HG03103 (cell line): ENCODE measurements around the gene ACOT7.
"Not testable (repeated sequence)": the region's sequence is repeated elsewhere in the genome, so short reads cannot be mapped to it uniquely, and the experiment has no call there.

Experiments used
- ATAC-seq: cut with Tn5 transposase; IDR thresholded peaks from one replicate; pipeline ENCODE4 v1.9.1; 2021; ENCODE audit warnings: low read depth; ENCODE audit not compliant: unreplicated experiment

ACOT7 gene

GRCh38 chr1:6401673-6402072, 8.1 kb upstream of the ACOT7 start:
- ATAC-seq = no peak

DNA sequence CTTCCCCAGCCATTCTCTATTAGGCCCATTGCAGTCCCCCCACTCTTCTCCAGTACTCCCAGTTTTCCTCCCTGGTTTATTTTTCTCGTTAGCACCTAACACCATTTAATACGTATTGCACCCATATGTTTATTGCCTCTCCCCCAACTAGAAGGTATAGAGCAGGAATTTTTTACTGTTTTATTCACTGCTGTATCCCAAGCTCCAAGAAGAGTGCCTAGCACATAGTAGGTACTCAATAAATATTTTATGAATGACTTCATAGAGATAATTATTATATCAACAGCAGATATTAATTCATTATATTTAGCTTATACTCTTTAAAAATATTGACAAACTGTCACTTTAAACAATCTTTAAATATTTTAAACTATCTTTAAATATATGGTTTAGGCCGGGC, 5.7 kb upstream of the ACOT7 start:
- no peak for ATAC-seq

- no peak for ATAC-seq
Measured at GRCh38 chr1:6397844-6398441, 4.4 kb upstream of the ACOT7 start.

DNA sequence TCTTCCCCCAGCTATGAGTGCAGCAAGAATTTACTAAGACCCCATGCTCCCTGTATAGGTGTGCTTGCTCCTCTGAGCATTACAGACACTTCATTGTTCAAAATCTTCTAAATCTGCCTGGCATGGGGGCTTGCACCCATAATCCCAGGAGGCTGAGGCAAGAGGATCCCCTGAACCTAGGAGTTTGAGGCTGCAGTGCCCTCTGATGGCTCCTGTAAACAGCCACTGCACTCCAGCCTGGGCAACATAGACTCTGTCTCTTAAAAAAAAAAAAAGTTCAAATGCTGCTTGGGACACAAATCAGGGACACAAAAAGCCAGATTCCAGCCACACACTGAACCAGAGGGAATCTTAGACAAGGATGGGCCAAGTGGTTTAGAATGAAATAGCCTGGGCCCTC, 3.4 kb upstream of the ACOT7 start:
- ATAC-seq = no peak

DNA sequence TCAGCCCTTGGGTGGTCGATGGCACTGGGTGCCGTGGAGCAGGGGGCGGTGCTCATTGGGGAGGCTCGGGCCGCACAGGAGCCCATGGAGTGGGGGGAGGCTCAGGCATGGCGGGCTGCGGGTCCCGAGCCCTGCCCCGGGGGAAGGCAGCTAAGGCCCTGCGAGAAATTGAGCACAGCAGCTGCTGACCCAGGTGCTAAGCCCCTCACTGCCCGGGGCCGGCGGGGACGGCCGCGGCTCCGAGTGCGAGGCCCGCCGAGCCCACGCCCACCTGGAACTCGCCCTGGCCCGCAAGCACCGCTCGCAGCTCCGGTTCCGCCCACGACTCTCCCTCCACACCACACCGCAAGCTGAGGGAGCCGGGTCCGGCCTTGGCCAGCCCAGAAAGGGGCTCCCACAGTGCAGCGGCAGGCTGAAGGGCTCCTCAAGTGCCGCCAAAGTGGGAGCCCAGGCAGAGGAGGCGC, 2.2 kb upstream of the ACOT7 start:
- ATAC-seq = not testable (repeated sequence)

DNA sequence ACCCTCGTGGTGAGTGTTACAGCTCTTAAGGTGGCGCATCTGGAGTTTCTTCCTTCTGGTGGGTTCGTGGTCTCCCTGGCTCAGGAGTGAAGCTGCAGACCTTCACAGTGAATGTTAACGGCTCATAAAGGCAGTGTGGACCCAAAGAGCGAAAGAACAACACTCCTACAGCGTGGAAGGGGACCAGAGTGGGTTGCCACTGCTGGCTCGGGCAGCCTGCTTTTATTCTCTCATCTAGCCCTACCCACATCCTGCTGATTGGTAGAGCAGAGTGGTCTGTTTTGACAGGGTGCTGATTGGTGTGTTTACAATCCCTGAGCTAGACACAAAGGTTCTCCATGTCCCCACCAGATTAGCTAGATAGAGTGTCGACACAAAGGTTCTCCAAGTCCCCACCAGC, 1.6 kb upstream of the ACOT7 start:
- not testable (repeated sequence) for ATAC-seq

DNA sequence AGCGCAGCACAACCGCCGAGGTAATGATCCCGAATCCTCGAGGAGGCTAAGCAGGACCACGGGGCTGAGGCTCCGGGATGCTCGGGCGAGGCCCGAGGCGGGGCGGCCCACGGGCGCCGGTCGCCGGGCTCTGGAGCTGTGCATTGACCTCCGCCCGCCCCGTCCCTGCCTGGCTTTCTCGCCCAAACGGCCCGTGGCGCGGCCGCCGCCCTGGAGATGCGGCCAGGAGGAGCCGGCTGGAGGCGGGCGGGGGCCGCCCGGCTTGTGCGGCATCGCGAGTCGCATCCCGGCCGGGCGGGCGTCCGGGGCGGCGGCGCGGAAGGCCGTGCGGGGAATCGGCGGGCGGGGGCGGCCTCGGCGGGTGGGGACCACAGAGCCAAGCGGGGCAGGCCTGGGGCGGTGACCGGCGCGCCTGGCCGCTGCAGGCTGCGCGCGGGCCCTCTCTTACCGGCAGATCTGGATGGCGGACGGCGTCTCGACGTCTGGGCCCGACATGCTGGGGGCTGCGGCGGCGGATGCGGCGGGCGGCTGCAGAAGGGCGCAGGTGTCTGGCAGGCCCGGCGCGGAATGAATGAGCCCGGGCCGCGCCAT, 663 bp downstream of the ACOT7 start:
- peak; percentile 15 for ATAC-seq

DNA sequence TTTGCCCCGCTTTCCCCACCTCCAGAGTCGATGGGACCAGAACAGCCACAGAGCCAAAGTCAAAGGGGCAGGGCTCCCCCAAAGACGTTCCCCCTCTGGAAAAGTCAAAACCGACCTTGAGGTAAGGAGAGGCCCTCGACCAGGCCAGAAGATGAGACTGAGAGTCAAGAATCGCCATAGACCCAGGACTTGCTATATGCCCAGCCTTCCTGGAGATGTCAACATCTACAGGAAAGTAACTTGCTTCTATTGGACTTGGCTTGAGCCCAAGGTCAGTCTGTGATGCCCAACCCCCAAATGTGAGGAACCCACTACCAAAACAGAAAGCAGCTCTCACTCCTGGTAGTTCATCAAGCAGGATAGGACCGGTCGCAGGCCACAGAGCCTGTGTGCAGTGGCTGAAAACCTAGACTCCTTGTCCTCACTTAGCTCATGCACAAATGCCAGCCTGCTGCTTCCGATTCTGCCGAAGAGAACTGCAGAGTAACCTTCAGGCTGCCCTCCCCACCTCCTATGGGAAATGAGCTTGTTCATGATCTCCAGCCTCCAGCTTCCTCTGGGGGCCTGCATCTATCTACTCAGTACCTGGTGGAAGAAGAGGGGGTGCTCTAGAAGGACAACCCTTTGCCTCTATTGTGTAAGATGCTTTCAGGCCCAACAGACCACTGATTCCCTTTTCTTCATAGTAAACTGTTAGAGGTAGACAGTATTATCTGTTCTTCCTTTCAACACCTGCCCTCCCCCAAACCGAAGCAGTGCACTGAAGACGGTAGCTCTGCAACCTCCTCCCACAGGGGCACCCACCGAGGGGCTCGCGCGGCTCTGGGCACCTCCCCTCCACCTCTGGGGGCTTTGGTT, 1.4 kb downstream of the ACOT7 start:
- no peak for ATAC-seq

GRCh38 chr1:6389971-6390370, 3.6 kb downstream of the ACOT7 start:
- no peak for ATAC-seq

GRCh38 chr1:6386371-6386949, 7.1 kb downstream of the ACOT7 start:
- ATAC-seq = no peak

- ATAC-seq = no peak
Measured at GRCh38 chr1:6385488-6386191, 7.9 kb downstream of the ACOT7 start.

DNA sequence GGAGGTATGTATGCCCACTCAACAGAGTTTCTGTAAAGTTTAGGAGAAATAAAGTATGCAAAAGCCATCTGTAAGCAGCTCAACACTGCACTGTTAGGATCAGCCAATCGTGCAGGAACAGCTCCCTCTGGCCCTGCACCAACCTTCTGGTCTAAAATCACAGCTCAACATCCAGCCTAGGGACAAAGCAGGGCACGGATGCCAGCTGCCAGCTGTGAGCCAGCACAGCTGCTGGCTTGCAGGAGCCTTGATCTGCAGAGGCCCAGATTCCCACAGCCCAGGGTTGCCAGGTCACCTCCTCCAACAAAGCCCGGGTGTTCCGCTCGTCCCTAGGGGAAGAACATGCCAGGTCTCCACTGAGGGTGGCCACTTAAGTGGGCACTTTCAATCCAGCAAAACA, 8.6 kb downstream of the ACOT7 start:
- no peak for ATAC-seq

GRCh38 chr1:6384135-6384534, 9.4 kb downstream of the ACOT7 start:
- no peak for ATAC-seq

DNA sequence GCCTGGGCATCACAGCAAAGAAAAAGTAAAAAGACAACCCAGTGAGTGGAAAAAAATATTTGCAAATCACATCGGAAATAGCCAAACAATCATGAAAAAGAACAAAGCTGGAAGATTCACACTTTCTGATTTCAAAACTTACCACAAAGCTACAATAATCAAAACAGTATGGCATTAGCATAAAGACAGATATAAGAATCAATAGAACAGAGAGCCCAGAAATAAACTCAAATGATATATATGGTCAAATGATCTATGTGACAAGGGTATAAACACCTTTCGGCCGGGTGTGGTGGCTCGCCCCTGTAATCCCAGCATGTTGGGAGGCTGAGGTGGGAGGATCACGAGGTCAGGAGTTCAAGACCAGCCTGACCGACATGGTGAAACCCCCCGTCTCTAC, 13.5 kb downstream of the ACOT7 start:
- ATAC-seq = no peak

- no peak for ATAC-seq
Measured at GRCh38 chr1:6378096-6378746, 15.3 kb downstream of the ACOT7 start.

DNA sequence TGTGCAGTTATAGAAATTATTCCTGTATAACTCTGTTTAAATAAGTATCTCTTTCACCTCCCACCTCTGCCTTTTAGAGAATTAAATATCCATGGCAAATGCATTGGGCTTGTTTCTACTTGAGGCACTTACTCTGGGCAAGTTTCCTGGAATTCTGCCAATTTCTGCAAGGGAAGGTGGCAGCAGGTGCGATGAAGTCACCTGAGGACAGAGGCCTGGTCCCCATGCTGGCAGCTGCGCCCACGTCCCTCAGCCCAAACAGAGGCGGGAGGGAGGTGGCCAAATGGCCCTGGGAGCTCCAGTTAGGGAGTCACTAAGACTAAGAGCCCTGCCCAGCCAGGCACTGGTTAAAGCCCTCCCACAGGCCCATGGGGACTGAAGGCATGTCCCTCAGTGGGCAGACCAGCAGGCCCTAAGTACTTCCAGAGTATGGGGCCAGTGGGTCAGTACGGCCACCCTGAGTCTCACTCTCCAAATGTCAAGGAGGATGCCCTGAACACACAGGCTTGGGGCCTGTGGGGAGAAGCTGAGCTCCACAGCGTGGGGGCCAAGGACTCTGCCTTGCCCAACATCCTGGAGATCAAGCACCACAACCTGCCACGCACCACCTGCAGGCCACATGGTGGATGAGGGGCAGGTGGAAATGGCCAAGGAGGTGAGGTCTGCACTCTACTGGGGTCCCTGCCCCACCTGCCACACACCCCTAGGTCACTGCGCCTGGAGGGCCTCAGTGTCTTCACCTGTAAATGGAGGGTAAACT, 19.4 kb downstream of the ACOT7 start:
- no peak for ATAC-seq

DNA sequence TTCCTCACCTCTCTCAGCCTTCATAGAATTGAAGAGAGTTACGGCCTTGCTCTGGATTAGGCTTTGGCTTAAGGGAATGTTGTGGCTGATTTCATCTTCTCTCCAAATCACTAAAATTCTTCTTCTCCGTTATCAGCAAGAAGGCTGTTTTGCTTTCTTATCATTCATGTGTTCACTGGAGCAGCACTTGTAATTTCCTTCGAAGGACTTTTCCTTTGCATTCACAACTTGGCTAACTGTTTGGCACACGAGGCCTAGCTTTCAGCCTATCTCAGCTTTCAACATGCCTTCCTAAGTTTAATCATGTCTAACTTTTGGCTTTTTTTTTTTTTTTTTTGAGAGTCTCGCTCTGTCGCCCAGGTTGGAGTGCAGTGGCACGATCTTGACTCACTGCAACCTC, 21.3 kb downstream of the ACOT7 start:
- not testable (repeated sequence) for ATAC-seq

GRCh38 chr1:6370006-6370405, 23.6 kb downstream of the ACOT7 start:
- no peak for ATAC-seq

DNA sequence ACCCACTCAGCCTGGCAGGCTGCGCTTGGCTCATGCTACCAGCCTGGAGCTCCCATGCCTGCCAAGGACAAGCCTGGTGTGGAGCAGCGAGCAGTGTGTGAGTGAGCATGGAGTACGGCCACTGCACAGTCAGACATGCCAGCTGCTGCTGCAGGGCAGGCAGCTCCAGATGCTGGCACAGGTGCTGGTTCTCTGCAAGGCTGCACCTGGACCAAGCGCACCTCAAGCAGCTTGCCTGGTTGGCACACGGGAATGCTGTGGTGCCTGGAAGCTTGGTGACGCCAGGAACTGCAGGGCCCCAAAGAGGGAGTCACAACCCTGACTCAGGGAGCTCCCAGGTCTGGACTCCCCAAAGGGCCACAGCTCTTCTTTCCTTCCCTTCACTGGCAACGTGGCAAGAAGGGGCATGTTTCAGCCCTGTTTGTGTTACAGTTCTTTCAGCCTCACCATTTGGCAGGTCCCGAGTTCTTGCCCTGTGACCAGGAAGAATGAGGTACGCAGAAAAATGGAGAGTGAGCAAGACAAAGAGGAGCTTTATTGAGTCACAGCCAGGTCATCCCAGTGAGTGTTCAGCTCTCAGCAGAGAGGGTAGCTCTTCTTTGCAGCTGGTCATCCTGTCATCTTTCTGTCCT, 26.1 kb downstream of the ACOT7 start:
- ATAC-seq = no peak
